Stimulated activated CD4-positive, alpha-beta T cell treated with anti-CD3 and anti-CD28 coated beads, TNF-alpha, amount 100 ng/mL, for 1 hour (primary cell): Measurements from ENCODE around the gene KRTAP5-4.
"Not testable (repeated sequence)": the region's sequence is repeated elsewhere in the genome, so short reads cannot be mapped to it uniquely, and the experiment has no call there.

Experiments used
- DNase-seq, 3 donors: peaks; one replicate each; pipeline ENCODE4 v3.0.0-alpha.2; 2020; ENCODE audit warnings: low read depth in 3 of 3, low spot score in 1 of 3

KRTAP5-4 gene

GRCh38 chr11:1622086-1622485 lies at the start of gene KRTAP5-4:
Gene KRTAP5-4 (minus strand): TSS chr11:1622138. CDS start chr11:1622093, 45 bp downstream.
- DNase-seq = no peak

- no peak for DNase-seq
Observed at GRCh38 chr11:1671658-1672057, 49.7 kb upstream of the KRTAP5-4 start.

GRCh38 chr11:1670905-1671371 lies 49.0 kb upstream of the KRTAP5-4 start:
- no peak for DNase-seq

GRCh38 chr11:1670457-1670856 lies 48.5 kb upstream of the KRTAP5-4 start:
- DNase-seq = not testable (repeated sequence)

GRCh38 chr11:1669546-1670218 lies 47.7 kb upstream of the KRTAP5-4 start:
- no peak for DNase-seq

- no peak for DNase-seq
Observed at GRCh38 chr11:1668911-1669473, 47.1 kb upstream of the KRTAP5-4 start.

- DNase-seq = no peak
Observed at GRCh38 chr11:1667906-1668305, 46.0 kb upstream of the KRTAP5-4 start.

GRCh38 chr11:1667121-1667850 lies 45.3 kb upstream of the KRTAP5-4 start:
- no peak for DNase-seq

- DNase-seq = no peak
Observed at GRCh38 chr11:1665313-1665712, 43.4 kb upstream of the KRTAP5-4 start.

- DNase-seq = not testable (repeated sequence)
Observed at GRCh38 chr11:1662699-1663283, 40.9 kb upstream of the KRTAP5-4 start.

GRCh38 chr11:1661454-1662269 lies 39.7 kb upstream of the KRTAP5-4 start:
- DNase-seq = not testable (repeated sequence)

- no peak for DNase-seq
Observed at GRCh38 chr11:1660111-1660867, 38.4 kb upstream of the KRTAP5-4 start.

GRCh38 chr11:1659506-1659905 lies 37.6 kb upstream of the KRTAP5-4 start:
- DNase-seq = no peak

- DNase-seq = no peak
Observed at GRCh38 chr11:1656670-1657069, 34.7 kb upstream of the KRTAP5-4 start.

- DNase-seq = no peak
Observed at GRCh38 chr11:1656061-1656441, 34.1 kb upstream of the KRTAP5-4 start.

GRCh38 chr11:1655168-1656060 lies 33.5 kb upstream of the KRTAP5-4 start:
- no peak for DNase-seq

GRCh38 chr11:1654388-1655167 lies 32.6 kb upstream of the KRTAP5-4 start:
- no peak for DNase-seq
